Activated B cell treated with CpG ODN at 0.5 μM for 24 hours (primary cell): Measurements from ENCODE around the gene CSMD2. TPM values are rescaled to one million over a fixed set of nuclear protein-coding genes. Genes with fewer than 3 reads are reported as not detected.

Experiments used
- ATAC-seq: fragments of 200-7000 bp; cut with Tn5 transposase; one replicate; pipeline ENCODE4 v1.10.0; 2021; ENCODE audit warnings: low read depth, mild to moderate bottlenecking, moderate library complexity
- CTCF ChIA-PET: fragments of 350-600 bp; sonication (Branson Sonifier 250); formaldehyde crosslinking; loops from one replicate; lab custom pipeline; 2021; ENCODE audit warnings: antibody characterized with exemption; lab: Charles Lee
- POLR2A ChIA-PET: fragments of 350-600 bp; sonication (Branson Sonifier 250); formaldehyde crosslinking; loops from one replicate; lab custom pipeline; 2021; ENCODE audit warnings: antibody characterized with exemption; lab: Charles Lee
- DNase-seq: peaks from one replicate; pipeline ENCODE4 v3.0.0; 2022
- H3K27ac Mint-ChIP-seq: one replicate; pipeline ENCODE4 v1.8.0; 2020; ENCODE audit warnings: mixed read lengths
- H3K27me3 Mint-ChIP-seq: one replicate; pipeline ENCODE4 v1.8.0; 2021; ENCODE audit warnings: mixed read lengths
- H3K36me3 Mint-ChIP-seq: one replicate; pipeline ENCODE4 v1.8.0; 2021; ENCODE audit warnings: low read depth, mixed read lengths
- H3K4me1 Mint-ChIP-seq: one replicate; pipeline ENCODE4 v1.8.0; 2021; ENCODE audit warnings: mixed read lengths
- H3K4me3 Mint-ChIP-seq: one replicate; pipeline ENCODE4 v1.8.0; 2020; ENCODE audit warnings: mild to moderate bottlenecking, mixed read lengths
- H3K9me3 Mint-ChIP-seq: one replicate; pipeline ENCODE4 v1.8.0; 2020; ENCODE audit warnings: mixed read lengths
- intact Hi-C: fragments of 100-400 bp; cut with micrococcal nuclease; formaldehyde crosslinking; loops from one replicate; pipeline ENCODE4 v1.15.1; 2024
- total RNA-seq: library from RNA; stranded (reverse); gene quantifications from 2 replicates; pipeline ENCODE4 v1.2.3, GENCODE V29; 2022
- TF ChIP-seq, protein P1 (sequence below): fragments of 200-600 bp; IDR thresholded peaks from one replicate; pipeline ENCODE4 v1.8.0; 2022; ENCODE audit warnings: antibody characterized with exemption, mild to moderate bottlenecking

Gene CSMD2
- total RNA-seq, 1 donor from 2014 or later, result not detected

GRCh38 chr1:33988161-33988560 lies 176.9 kb downstream of the CSMD2 start:
- CTCF ChIA-PET, result no interaction called here
- no peak for DNase-seq
- POLR2A ChIA-PET, result no interaction called here
- Mint-ChIP-seq H3K27me3 (peaks cover 4% of the 10 kb centered on the region), H3K27ac (no peak overlapping the region), H3K36me3 (no peaks in the 10 kb centered on the region), H3K4me1 (no peaks in the 10 kb centered on the region), H3K4me3 (no peak overlapping the region), H3K9me3 (no peaks in the 10 kb centered on the region)
- no peak for ATAC-seq
- intact Hi-C loops, result no loop called here
- TF ChIP-seq, protein P1, sequence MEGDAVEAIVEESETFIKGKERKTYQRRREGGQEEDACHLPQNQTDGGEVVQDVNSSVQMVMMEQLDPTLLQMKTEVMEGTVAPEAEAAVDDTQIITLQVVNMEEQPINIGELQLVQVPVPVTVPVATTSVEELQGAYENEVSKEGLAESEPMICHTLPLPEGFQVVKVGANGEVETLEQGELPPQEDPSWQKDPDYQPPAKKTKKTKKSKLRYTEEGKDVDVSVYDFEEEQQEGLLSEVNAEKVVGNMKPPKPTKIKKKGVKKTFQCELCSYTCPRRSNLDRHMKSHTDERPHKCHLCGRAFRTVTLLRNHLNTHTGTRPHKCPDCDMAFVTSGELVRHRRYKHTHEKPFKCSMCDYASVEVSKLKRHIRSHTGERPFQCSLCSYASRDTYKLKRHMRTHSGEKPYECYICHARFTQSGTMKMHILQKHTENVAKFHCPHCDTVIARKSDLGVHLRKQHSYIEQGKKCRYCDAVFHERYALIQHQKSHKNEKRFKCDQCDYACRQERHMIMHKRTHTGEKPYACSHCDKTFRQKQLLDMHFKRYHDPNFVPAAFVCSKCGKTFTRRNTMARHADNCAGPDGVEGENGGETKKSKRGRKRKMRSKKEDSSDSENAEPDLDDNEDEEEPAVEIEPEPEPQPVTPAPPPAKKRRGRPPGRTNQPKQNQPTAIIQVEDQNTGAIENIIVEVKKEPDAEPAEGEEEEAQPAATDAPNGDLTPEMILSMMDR, result no peak

DNA sequence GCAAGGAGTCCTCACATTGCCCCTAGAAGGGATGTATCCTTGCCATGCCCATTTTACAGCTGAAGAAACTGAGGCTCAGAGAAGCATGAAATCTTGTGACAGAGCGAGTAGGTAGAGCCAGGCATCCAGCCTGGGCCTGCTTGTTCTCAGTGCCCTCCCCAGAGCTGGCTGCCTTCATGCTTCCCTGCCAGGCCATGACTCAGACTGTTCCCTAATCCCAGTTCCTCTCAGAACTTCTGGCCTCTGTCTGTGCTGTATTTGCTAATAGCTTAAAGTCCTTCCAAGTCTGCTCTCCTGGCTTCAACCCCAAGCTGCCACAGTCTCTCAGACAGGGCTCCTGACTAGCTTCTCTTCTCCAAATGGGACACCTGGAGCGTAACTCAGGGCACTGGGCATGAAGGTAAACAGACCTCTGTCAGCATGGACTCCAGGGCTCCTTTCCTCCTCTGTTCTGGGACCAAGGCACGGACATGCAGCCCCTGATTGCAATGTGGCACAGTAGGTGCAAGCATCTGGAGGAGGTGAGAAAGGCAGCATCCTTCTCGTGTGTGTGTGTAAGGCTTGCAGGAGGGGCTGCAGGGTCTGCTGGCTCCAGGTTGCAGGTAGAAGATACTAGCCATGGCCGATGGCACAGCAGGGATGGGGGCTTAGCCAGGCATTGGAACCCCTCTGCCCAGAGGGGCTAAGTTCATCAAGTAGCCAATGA lies 178.5 kb downstream of the CSMD2 start:
- ChIA-PET POLR2A (no interaction called here), CTCF (no interaction called here)
- TF ChIP-seq, protein P1, result no peak
- Mint-ChIP-seq H3K27me3 (peaks cover 15% of the 10 kb centered on the region), H3K36me3 (no peaks in the 10 kb centered on the region), H3K4me1 (no peaks in the 10 kb centered on the region), H3K27ac (no peak overlapping the region), H3K9me3 (no peaks in the 10 kb centered on the region), H3K4me3 (no peak overlapping the region)
- no peak for DNase-seq
- ATAC-seq, result no peak
- intact Hi-C loops, result no loop called here

DNA sequence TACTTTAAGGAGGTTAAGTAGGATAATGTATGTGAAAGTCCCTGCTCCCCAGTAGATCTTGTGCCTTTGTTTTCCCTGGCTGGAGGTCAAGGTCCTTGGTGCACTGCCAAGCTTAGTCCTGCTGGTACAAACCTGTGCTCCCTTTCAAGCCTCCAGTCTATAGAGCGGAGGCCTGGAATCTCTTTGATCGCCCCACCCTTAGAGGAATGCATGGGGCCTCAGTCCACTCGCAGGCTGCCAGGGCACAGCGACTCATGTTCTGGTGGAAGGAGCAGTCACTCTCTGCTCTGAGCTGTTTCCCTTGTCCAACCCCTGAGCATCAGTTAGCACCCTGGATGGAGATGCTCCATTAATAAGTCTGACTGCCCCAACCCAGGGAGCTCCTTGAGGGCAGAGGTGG lies 179.4 kb downstream of the CSMD2 start:
- Mint-ChIP-seq H3K9me3 (no peaks in the 10 kb centered on the region), H3K27ac (no peak overlapping the region), H3K4me3 (no peak overlapping the region), H3K4me1 (no peaks in the 10 kb centered on the region), H3K36me3 (no peaks in the 10 kb centered on the region), H3K27me3 (peaks cover 20% of the 10 kb centered on the region)
- TF ChIP-seq, protein P1, result no peak
- ChIA-PET CTCF (no interaction called here), POLR2A (no interaction called here)
- ATAC-seq, result no peak
- DNase-seq, result no peak
- intact Hi-C loops, result no loop called here

DNA sequence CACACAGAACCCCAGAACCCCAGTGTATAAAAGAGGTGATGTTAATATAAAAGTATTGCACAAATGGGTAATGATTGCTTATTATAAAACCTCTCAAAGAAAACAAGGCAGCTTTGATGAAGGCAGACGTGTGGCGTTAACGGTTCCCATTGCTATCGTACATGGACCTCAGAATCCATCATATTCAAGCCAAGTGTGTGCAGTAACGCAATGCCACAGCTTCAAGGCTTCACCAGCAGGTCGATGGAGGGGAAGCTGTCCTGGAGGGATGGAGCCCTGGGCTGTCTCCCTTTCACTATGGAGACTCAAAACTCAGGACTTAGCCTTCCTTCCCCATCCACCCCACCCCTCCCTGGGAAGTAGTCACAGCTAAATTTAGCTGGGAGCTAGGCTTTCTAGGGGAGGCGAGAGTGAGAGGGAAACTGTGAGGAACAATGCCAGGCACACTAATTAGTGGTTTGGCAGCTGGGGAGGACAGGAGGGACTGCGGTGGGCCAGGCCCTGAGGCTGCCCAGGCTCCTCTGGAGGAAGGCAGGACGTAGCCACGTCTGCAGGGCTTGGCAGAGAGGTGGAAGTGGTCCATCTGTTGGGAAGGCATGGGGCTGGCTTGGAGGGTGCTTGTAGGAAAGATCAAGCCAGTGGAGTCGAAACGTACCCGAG lies 180.0 kb downstream of the CSMD2 start:
- TF ChIP-seq, protein P1, result no peak
- ATAC-seq (no peak), DNase-seq (no peak)
- Mint-ChIP-seq H3K27ac (no peak overlapping the region), H3K27me3 (peaks cover 20% of the 10 kb centered on the region), H3K4me1 (no peaks in the 10 kb centered on the region), H3K4me3 (no peak overlapping the region), H3K36me3 (no peaks in the 10 kb centered on the region), H3K9me3 (no peaks in the 10 kb centered on the region)
- intact Hi-C loops, result no loop called here
- POLR2A ChIA-PET, result interaction anchor here (0.7 kb wide), 1 partner anchor 314 kb away, joined by 3 read pairs; no protein-coding TSS in a partner anchor
- CTCF ChIA-PET, result no interaction called here

DNA sequence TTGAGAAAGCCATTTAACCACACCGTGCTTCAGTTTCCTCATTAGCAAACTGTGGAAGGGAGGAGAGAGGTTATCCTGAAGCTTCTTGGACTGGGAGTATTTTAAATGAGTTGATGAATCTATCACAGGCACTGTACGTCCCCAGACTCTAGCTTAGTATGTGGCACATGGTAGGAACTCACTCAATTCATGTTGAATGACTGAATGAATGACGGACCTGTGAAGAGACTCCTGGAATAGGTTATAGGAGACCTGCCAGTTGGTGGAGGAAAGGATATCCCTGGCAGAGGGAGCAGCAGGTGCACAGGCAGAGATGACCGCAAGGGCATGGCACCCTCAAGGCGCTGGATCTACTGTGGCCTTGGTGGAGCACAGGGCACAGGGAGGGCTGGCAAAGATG lies 182.6 kb downstream of the CSMD2 start:
- CTCF ChIA-PET, result no interaction called here
- intact Hi-C loops, result no loop called here

More for the DNA sequence above, 182.6 kb downstream of the CSMD2 start:
- ATAC-seq (no peak), DNase-seq (no peak)
- no peaks in the 10 kb centered on the region for H3K36me3 Mint-ChIP-seq
- TF ChIP-seq, protein P1, result no peak
- POLR2A ChIA-PET, result no interaction called here
- no peak overlapping the region for H3K4me3 Mint-ChIP-seq
- H3K9me3 Mint-ChIP-seq, result no peaks in the 10 kb centered on the region
- peaks cover 21% of the 10 kb centered on the region for H3K27me3 Mint-ChIP-seq
- no peak overlapping the region for H3K27ac Mint-ChIP-seq
- H3K4me1 Mint-ChIP-seq, result no peaks in the 10 kb centered on the region
